ENCODE results near the gene DENND4A.

DENND4A gene

DNA sequence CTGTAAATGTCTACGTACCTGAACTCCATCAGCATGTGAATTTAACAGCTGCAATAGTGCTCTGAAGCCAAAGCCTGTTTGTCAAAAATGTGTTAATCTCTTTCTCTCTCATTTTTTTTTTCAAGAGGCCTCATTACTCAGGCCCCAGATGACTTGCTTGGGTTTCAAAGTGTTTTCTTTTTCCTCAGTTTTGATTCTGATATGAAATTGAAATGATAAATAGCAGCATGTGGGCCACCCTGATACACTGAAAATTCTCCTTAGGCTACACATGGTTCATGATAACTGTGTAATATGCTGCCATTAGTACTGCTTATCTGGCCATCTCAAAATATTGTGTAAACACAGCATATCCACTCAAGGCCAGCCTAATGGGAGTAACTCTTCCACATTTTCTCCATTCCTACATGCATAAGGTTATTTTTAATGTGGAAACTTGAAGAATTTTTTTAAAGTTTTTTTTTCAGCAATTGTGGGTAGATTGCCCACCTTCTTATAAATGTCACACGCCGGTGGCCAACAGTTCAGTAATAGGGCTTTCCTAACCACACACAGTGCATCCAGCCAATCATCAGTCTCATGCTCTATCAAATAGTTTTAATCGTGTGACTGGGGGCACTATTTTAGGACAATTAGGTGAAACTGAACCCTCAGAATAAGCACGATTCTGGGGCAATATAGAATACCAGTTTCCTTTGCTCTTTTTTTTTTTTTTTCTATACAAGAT, 13.1 kb upstream of the DENND4A start:
- ATAC-seq: peak; percentile 57; the same call in 1 of the 3 replicates
- TF ChIP-seq, protein P1, sequence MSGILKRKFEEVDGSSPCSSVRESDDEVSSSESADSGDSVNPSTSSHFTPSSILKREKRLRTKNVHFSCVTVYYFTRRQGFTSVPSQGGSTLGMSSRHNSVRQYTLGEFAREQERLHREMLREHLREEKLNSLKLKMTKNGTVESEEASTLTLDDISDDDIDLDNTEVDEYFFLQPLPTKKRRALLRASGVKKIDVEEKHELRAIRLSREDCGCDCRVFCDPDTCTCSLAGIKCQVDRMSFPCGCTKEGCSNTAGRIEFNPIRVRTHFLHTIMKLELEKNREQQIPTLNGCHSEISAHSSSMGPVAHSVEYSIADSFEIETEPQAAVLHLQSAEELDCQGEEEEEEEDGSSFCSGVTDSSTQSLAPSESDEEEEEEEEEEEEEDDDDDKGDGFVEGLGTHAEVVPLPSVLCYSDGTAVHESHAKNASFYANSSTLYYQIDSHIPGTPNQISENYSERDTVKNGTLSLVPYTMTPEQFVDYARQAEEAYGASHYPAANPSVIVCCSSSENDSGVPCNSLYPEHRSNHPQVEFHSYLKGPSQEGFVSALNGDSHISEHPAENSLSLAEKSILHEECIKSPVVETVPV (CRISPR knock-in tag; IDR thresholded peaks at IDR 0.05): peak; percentile 82; the same call in 1 of the 2 replicates
- TF ChIP-seq ISL1 (CRISPR knock-in tag; IDR thresholded peaks at IDR 0.05): peak; percentile 43; the same call in 1 of the 2 replicates
- TF ChIP-seq PPARA (CRISPR knock-in tag; IDR thresholded peaks at IDR 0.05; ENCODE audit: borderline replicate concordance): peak; percentile 66; the same call in 1 of the 2 replicates
- TF ChIP-seq GLIS3 (CRISPR knock-in tag; IDR thresholded peaks at IDR 0.05): peak; percentile 16; the same call in 1 of the 2 replicates
- TF ChIP-seq BACH2 (CRISPR knock-in tag; IDR thresholded peaks at IDR 0.05; ENCODE audit: borderline replicate concordance): no peak
- TF ChIP-seq, protein P2, sequence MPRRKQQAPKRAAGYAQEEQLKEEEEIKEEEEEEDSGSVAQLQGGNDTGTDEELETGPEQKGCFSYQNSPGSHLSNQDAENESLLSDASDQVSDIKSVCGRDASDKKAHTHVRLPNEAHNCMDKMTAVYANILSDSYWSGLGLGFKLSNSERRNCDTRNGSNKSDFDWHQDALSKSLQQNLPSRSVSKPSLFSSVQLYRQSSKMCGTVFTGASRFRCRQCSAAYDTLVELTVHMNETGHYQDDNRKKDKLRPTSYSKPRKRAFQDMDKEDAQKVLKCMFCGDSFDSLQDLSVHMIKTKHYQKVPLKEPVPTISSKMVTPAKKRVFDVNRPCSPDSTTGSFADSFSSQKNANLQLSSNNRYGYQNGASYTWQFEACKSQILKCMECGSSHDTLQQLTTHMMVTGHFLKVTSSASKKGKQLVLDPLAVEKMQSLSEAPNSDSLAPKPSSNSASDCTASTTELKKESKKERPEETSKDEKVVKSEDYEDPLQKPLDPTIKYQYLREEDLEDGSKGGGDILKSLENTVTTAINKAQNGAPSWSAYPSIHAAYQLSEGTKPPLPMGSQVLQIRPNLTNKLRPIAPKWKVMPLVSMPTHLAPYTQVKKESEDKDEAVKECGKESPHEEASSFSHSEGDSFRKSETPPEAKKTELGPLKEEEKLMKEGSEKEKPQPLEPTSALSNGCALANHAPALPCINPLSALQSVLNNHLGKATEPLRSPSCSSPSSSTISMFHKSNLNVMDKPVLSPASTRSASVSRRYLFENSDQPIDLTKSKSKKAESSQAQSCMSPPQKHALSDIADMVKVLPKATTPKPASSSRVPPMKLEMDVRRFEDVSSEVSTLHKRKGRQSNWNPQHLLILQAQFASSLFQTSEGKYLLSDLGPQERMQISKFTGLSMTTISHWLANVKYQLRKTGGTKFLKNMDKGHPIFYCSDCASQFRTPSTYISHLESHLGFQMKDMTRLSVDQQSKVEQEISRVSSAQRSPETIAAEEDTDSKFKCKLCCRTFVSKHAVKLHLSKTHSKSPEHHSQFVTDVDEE (CRISPR knock-in tag; IDR thresholded peaks at IDR 0.05): peak; percentile 97
- TF ChIP-seq TCF4 (CRISPR knock-in tag; IDR thresholded peaks at IDR 0.05; ENCODE audit: borderline replicate concordance): peak; percentile 91
- TF ChIP-seq ZNF8 (CRISPR knock-in tag; IDR thresholded peaks at IDR 0.05): no peak

DNA sequence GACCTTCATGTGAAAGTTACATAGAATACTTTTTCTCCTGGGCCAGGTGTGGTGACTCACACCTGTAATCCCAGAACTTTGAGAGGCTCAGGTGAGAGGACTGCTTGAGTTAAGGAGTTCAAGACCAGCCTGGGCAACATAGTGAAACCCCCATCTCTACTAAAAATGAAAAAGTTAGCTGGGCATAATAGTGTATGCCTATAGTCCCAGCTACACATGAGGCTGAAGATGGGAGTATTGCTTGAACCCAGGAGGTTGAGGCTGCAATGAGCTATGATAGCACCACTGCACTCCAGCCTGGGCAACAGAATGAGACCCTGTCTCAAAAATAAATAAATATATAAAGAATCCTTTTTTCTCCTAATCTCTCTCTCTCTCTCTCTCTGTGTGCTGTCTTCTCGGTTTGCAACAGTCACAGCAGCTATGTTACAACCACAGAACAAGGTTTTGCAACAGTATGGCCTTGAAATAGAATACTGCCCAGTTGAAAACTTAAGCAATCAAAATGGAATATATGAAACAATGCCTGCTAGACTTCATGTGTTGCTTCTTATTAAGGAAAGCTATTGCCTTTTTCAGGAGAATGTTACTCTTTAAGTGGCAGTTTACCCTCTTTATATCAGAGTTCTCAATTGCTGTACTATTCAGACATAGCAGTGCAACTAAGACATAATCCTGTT, 12.3 kb upstream of the DENND4A start:
- TF ChIP-seq ZNF565 (CRISPR knock-in tag; conservative IDR thresholded peaks at IDR 0.05; ENCODE audit: low read depth) (no peak), BACH2 (CRISPR knock-in tag; IDR thresholded peaks at IDR 0.05; ENCODE audit: borderline replicate concordance) (no peak), SNAI2 (CRISPR knock-in tag; IDR thresholded peaks at IDR 0.05) (no peak), ARNTL (CRISPR knock-in tag; IDR thresholded peaks at IDR 0.05; ENCODE audit: borderline replicate concordance, low read depth) (no peak), RARB (CRISPR knock-in tag; IDR thresholded peaks at IDR 0.05) (no peak), ZFP3 (CRISPR knock-in tag; IDR thresholded peaks at IDR 0.05) (no peak), ESRRG (CRISPR knock-in tag; IDR thresholded peaks at IDR 0.05) (no peak)
- no peak for ATAC-seq

DNA sequence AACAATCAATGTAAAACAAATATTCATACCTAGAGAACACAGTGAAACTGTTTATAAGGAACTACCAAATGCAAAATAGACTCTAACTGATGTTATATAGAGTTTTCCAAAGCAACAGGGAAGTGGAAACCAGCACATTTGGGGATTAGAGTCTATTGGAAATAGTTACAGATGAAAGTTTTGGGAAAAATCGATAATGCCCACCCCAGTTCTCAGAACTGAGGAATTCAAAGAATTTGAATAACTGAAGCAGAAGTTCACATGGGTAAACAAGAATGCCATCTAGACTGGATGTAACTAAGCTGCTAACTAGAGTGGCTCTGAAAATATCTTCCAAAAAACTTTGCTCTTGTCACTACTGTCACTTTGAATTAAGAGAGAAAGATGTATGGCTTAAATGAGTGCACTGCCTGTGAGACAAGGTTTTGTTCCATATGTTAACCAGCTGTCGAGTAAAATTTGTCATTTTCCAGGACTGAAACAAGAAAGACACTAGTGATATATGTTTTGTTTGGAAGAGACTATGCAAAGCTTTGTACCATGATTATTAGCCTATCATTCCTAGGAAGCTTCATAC, 9.2 kb upstream of the DENND4A start:
- ATAC-seq: no peak
- no peak for TF ChIP-seq ZFP3 (CRISPR knock-in tag; IDR thresholded peaks at IDR 0.05)
- TF ChIP-seq TCF4 (CRISPR knock-in tag; IDR thresholded peaks at IDR 0.05; ENCODE audit: borderline replicate concordance): no peak
- TF ChIP-seq ESRRG (CRISPR knock-in tag; IDR thresholded peaks at IDR 0.05): no peak
- TF ChIP-seq TOX (CRISPR knock-in tag; IDR thresholded peaks at IDR 0.05; ENCODE audit: borderline replicate concordance): no peak
- no peak for TF ChIP-seq SNAI2 (CRISPR knock-in tag; IDR thresholded peaks at IDR 0.05)
- no peak for TF ChIP-seq ARNTL (CRISPR knock-in tag; IDR thresholded peaks at IDR 0.05; ENCODE audit: borderline replicate concordance, low read depth)

DNA sequence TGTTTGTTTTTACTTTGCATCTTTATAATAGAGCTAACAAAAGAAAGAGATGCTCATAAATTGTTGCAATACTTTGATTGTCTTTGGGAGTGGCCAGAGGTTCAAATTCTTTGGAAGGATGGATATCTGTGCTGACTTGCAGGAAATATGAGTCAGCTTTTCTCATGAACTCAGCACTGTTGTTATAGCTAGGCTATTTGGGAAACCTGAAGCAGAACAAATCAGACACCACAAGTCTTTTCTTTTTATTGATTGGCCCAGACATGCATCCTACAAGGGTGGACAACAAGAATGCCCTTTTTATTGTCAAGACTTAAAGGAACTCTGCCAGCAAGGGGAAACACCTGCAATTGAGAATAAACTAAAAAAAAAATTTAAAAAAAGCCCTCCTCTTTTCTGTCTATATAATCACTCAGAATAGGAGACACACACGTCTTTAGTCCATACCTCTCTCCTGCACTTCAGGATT, 4.6 kb upstream of the DENND4A start:
- ATAC-seq: peak; percentile 7; the same call in 1 of the 3 replicates
- TF ChIP-seq TCF4 (CRISPR knock-in tag; IDR thresholded peaks at IDR 0.05; ENCODE audit: borderline replicate concordance): no peak
- TF ChIP-seq ISL1 (CRISPR knock-in tag; IDR thresholded peaks at IDR 0.05): no peak
- no peak for TF ChIP-seq GLIS3 (CRISPR knock-in tag; IDR thresholded peaks at IDR 0.05)
- no peak for TF ChIP-seq TOX (CRISPR knock-in tag; IDR thresholded peaks at IDR 0.05; ENCODE audit: borderline replicate concordance)
- TF ChIP-seq CSDC2 (CRISPR knock-in tag; IDR thresholded peaks at IDR 0.05): no peak
- TF ChIP-seq OSR1 (CRISPR knock-in tag; IDR thresholded peaks at IDR 0.05): no peak
- no peak for TF ChIP-seq SNAI2 (CRISPR knock-in tag; IDR thresholded peaks at IDR 0.05)
- TF ChIP-seq ZNF8 (CRISPR knock-in tag; IDR thresholded peaks at IDR 0.05): no peak
- TF ChIP-seq ZNF70 (CRISPR knock-in tag; IDR thresholded peaks at IDR 0.05): no peak
- TF ChIP-seq ZFP30 (CRISPR knock-in tag; IDR thresholded peaks at IDR 0.05): no peak
- no peak for TF ChIP-seq ZNF565 (CRISPR knock-in tag; conservative IDR thresholded peaks at IDR 0.05; ENCODE audit: low read depth)

DNA sequence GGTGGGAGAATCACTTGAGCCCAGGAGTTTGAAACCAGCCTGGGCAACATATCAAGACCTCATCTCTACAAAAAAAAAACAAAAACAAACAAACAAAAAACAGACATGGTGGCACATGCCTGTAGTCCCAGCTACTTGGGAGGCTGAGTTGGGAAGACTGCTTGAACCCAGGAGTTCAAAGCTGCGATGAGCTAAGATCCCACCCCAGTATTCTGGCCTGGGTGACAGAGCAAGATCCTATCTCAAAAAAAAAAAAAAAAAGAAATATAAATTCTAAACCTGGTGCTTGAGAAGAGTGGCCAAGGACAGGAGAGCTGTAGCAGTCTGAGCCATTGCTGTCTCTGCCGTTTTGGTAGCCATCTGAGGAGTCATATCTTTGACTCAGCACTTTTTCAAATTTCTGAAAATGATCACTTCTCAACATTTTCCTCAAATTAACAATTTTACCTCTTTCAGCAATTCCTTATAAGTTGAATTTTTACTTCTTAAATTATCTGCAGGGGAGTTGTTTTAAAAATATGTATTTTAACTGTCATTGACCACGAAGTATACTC, 3.6 kb upstream of the DENND4A start:
- ATAC-seq: no peak
- TF ChIP-seq, protein P2 (CRISPR knock-in tag; IDR thresholded peaks at IDR 0.05): no peak
- TF ChIP-seq BACH2 (CRISPR knock-in tag; IDR thresholded peaks at IDR 0.05; ENCODE audit: borderline replicate concordance) (no peak), PPARA (CRISPR knock-in tag; IDR thresholded peaks at IDR 0.05; ENCODE audit: borderline replicate concordance) (no peak), OSR1 (CRISPR knock-in tag; IDR thresholded peaks at IDR 0.05) (no peak), ZFP30 (CRISPR knock-in tag; IDR thresholded peaks at IDR 0.05) (no peak), CSDC2 (CRISPR knock-in tag; IDR thresholded peaks at IDR 0.05) (no peak), SNAI2 (CRISPR knock-in tag; IDR thresholded peaks at IDR 0.05) (no peak)
- TF ChIP-seq, protein P1 (CRISPR knock-in tag; IDR thresholded peaks at IDR 0.05): no peak

Measured in SK-N-SH treated with all-trans-retinoic acid at 6 μM for 48 hours (cell line).